GM21360 (cell line): ENCODE data around the gene RHOBTB3.
"Not testable (repeated sequence)": the region's sequence is repeated elsewhere in the genome, so short reads cannot be mapped to it uniquely, and the experiment has no call there.

ENCODE experiments used
- ATAC-seq: cut with Tn5 transposase; IDR thresholded peaks from one replicate; pipeline ENCODE4 v1.9.1; 2021; ENCODE audit warnings: mild to moderate bottlenecking, moderate library complexity; ENCODE audit not compliant: unreplicated experiment

Gene RHOBTB3

GRCh38 chr5:95712347-95712958 lies 18.7 kb upstream of the RHOBTB3 start:
- ATAC-seq = no peak

- not testable (repeated sequence) for ATAC-seq
Observed at GRCh38 chr5:95713246-95713645, 17.9 kb upstream of the RHOBTB3 start.

- no peak for ATAC-seq
Observed at GRCh38 chr5:95713960-95714710, 17.0 kb upstream of the RHOBTB3 start.

- no peak for ATAC-seq
Observed at GRCh38 chr5:95715799-95716461, 15.2 kb upstream of the RHOBTB3 start.

- no peak for ATAC-seq
Observed at GRCh38 chr5:95717439-95717838, 13.7 kb upstream of the RHOBTB3 start.

GRCh38 chr5:95718203-95718602 lies 12.9 kb upstream of the RHOBTB3 start:
- ATAC-seq = peak; percentile 77

- ATAC-seq = no peak
Observed at GRCh38 chr5:95718738-95719137, 12.4 kb upstream of the RHOBTB3 start.

GRCh38 chr5:95720094-95720786 lies 10.9 kb upstream of the RHOBTB3 start:
- ATAC-seq = no peak

GRCh38 chr5:95721582-95722295 lies 9.4 kb upstream of the RHOBTB3 start:
- ATAC-seq = no peak

- no peak for ATAC-seq
Observed at GRCh38 chr5:95723632-95724369, 7.3 kb upstream of the RHOBTB3 start.

GRCh38 chr5:95725071-95725820 lies 5.9 kb upstream of the RHOBTB3 start:
- ATAC-seq = no peak

GRCh38 chr5:95725937-95726810 lies 5.0 kb upstream of the RHOBTB3 start:
- no peak for ATAC-seq

GRCh38 chr5:95726811-95727763 lies 4.0 kb upstream of the RHOBTB3 start:
- ATAC-seq = no peak

GRCh38 chr5:95727764-95728191 lies 3.4 kb upstream of the RHOBTB3 start:
- ATAC-seq = no peak

GRCh38 chr5:95728494-95729114 lies 2.5 kb upstream of the RHOBTB3 start:
- ATAC-seq = no peak

- ATAC-seq = no peak
Observed at GRCh38 chr5:95729115-95730010, 1.8 kb upstream of the RHOBTB3 start.
